IPS-18c (cell line): Measurements from ENCODE around the gene ST6GALNAC6.
"Not testable (repeated sequence)": the region's sequence is repeated elsewhere in the genome, so short reads cannot be mapped to it uniquely, and the experiment has no call there.

Experiments
- H3K4me3 ChIP-seq: 2 replicates; pipeline ENCODE4 v1.7.0; 2013; ENCODE audit warnings: low read depth, mild to moderate bottlenecking, low read length, moderate library complexity; ENCODE audit not compliant: insufficient read depth
- H3K9me3 ChIP-seq: one replicate; pipeline ENCODE4 v1.6.1; 2013; ENCODE audit warnings: mild to moderate bottlenecking, low read length, moderate library complexity; ENCODE audit not compliant: control insufficient read depth, insufficient read depth

ST6GALNAC6 gene

GRCh38 chr9:127838375-127839078 is 60.9 kb downstream of the ST6GALNAC6 start:
- Histone ChIP-seq H3K9me3 (no peaks in the 10 kb centered on the region), H3K4me3 (no peak overlapping the region)

- no peak overlapping the region for H3K4me3 ChIP-seq
- H3K9me3 ChIP-seq: no peaks in the 10 kb centered on the region
These were observed 62.1 kb downstream of the ST6GALNAC6 start for GRCh38 chr9:127837346-127837745.

DNA sequence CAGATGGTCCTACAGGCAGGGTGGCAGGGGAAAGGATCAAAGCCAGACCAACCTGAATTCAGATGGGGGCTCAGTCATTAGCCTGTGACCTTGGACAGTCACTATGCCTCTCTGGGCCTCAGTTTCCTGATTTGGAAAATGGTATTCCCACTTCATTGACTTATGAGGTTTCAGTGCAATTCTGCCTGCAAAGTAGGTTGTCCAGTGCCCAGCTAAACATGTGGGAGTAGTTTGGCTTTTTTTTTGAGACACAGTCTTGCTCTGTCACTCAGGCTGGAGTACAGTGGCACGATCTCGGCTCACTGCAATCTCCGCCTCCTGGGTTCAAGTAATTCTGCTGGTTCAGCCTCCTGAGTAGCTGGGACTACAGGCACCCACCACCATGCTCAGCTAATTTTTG is 62.8 kb downstream of the ST6GALNAC6 start:
- H3K4me3 ChIP-seq, H3K9me3 ChIP-seq: not testable (repeated sequence)

DNA sequence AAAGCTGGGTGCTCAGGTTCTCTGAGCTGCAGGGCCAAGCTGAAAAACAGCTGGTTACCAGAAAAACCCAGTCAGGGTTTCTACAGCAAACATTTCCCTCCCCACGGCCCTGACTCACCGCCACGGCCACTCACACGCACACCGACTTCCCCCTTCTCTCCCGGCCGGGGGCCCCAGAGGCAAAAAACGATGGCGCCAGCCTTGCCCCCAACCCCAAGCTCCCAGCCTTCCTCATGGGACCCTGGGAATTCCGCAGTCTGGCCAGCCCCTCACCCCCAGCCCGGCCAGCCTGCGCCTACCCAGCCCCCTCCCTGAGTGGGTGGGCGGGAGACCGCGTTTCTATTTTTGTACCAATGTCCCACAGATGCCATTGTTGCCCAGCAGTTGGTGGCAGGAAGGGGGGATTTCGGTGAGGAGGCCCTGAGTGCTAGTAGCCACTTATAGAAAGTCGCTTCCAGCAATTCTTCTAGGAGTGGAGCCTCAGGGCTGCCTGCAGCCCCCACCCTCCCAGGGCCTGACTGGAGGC is 63.3 kb downstream of the ST6GALNAC6 start:
- Histone ChIP-seq H3K4me3 (no peak overlapping the region), H3K9me3 (no peaks in the 10 kb centered on the region)
